Stimulated activated CD4-positive, alpha-beta T cell treated with anti-CD3 and anti-CD28 coated beads, Interleukin-1b, Interleukin-23, amount 100 ng/mL, for 4 hours (primary cell): Measurements from ENCODE around the gene MMP17.
"Not testable (repeated sequence)": the region's sequence is repeated elsewhere in the genome, so short reads cannot be mapped to it uniquely, and the experiment has no call there.

Experiments used
- DNase-seq, 2 donors: peaks; one replicate each; pipeline ENCODE4 v3.0.0-alpha.2; 2020; ENCODE audit warnings: low read depth in 2 of 2

Gene MMP17

GRCh38 chr12:131864469-131864868 lies 36.3 kb downstream of the MMP17 start:
- no peak for DNase-seq

GRCh38 chr12:131865180-131865875 lies 37.1 kb downstream of the MMP17 start:
- no peak for DNase-seq

DNA sequence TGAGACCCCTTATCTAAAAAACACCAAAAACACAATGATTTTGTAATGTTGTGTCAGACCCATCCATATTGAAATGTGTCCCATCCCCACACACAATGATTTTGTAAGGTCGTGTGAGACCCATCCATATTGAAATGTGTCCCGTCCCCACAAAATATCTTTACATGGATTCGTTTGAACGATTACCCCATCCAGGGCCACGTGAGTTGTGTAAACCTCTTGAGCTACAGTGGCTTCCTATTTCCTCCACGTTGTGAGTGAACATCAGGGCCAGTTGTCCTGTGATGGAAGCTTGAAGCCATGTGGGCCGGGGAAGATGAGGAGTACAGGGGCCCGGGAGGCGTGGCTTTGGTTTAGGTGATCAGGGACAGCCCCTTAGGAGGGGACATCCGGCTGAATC lies 39.3 kb downstream of the MMP17 start:
- DNase-seq = no peak

DNA sequence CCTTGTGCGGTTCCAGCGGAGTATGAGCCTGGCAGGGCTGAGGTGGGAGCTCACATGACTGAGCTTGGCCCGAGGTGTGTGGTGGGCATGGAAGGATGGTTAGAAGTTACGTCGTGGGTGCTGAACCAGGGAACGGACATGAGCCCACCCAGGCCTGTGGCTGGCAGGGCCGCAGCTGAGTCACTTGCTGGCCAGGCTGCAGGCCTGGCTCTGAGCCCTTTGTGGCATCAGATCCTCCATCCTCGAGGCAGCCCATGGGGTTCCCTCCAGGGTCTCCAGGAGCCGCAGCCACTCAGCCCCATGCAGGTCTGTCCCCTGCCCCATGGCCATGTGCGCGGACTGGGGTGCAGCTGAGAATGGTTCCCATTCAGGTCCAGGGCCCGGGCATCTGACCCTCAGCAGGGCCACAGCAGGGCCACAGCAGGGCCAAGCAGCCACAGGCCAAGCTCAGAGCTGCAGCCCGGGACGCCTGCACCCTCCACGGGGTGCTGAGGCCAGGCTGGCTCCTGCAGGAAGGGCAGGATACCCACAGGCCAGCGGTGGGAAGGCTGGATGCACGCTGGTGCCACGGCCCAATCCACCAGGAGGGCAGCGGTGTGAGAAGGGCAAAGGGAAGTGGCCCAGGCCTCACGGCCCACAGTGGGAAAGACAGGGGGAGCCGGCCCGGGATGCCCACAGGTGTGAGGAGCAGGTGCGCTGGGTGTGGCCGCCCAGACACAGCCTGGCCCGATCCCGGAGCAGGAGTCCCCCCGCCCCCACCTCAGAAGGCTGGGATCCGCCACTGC lies 39.9 kb downstream of the MMP17 start:
- DNase-seq = no peak

DNA sequence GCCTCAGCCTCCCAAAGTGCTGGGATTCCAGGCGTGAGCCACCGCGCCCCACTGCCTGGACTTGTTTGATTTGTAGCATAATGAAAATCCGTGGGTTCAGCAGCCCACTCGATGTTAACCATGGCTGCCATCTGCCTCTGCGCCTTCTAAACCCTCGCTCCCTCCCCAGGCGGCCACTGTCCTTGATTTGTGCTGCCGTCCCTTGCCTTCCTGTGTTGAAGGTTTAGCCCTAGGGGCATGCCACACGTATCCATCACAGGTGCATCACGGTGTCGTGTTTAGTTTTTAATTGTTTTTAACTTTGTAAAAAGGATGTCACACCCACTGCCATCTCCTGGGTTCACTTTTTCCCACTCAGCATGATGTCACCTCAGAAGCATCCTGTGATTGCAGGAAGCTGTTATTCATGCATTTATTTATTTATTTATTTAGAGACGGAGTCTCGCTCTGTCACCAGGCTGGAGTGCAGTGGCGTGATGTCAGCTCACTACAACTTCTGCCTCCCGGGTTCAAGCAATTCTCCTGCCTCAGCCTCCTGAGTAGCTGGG lies 41.8 kb downstream of the MMP17 start:
- no peak for DNase-seq

GRCh38 chr12:131871677-131872076 lies 43.5 kb downstream of the MMP17 start:
- DNase-seq = no peak

- DNase-seq = no peak
These were observed 44.2 kb downstream of the MMP17 start for GRCh38 chr12:131872154-131873051.

- no peak for DNase-seq
These were observed 45.1 kb downstream of the MMP17 start for GRCh38 chr12:131873293-131873692.

DNA sequence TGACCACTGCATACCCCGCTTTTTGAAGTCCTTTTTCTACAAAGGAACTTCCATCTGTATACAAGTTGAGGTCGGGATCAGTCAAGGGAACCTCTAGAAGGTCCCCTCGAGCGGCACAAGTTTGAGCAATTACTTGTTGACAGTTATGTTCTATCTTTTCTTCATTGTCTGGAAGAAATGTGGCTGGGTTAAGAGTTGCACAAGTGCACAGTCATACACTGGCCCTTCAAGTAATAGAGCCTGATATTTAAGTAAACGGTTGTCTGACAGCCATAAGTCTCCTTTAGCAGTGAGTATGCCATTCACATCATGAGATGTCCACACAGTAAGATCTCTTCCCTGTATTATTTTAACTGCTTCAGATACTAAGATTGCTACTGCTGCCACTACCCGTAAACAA lies 46.8 kb downstream of the MMP17 start:
- not testable (repeated sequence) for DNase-seq

- not testable (repeated sequence) for DNase-seq
These were observed 49.0 kb downstream of the MMP17 start for GRCh38 chr12:131877216-131877615.

GRCh38 chr12:131878436-131878835 lies 50.2 kb downstream of the MMP17 start:
- not testable (repeated sequence) for DNase-seq

GRCh38 chr12:131882804-131883520 lies 54.8 kb downstream of the MMP17 start:
- no peak for DNase-seq

DNA sequence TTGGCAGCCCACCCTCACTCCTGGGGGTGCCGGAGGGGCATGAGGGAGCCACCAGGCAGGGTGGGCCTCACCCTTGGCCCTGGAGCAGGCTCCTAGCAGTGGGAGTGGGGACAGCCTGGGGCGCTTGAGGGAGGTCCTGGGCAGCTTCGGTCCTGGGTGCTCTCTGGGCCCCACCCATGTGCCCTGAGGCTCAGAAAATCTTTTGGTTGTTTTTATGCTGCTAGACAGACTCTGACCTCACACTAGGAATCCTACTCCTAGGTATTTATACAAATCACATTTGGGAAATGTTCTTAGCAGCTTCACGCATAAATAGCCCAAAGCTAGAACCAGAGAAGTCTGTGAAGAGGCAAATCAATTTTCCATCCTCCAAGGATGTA lies 55.3 kb downstream of the MMP17 start:
- DNase-seq = no peak

DNA sequence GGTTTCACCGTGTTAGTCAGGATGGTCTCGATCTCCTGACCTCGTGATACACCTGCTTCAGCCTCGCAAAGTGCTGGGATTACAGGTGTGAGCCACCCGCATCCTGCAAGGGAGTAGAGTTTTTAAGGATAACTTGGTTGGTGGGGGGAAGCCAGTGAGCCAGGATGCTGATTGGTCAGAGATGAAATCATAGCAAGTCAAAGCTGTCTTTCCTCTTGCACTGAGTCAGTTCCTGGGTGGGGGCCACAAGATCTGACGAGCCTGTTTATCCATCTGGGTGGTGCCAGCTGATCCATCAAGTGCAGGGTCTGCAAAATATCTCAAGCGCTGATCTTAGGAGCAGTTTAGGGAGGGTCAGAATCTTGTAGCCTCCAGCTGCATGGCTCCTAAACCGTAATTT lies 56.9 kb downstream of the MMP17 start:
- not testable (repeated sequence) for DNase-seq

GRCh38 chr12:131885543-131886057 lies 57.4 kb downstream of the MMP17 start:
- DNase-seq = no peak

GRCh38 chr12:131891722-131892121 lies 63.5 kb downstream of the MMP17 start:
- DNase-seq = not testable (repeated sequence)

- no peak for DNase-seq
These were observed 64.8 kb downstream of the MMP17 start for GRCh38 chr12:131892711-131893604.

- DNase-seq = no peak
These were observed 65.6 kb downstream of the MMP17 start for GRCh38 chr12:131893605-131894312.

GRCh38 chr12:131894313-131894860 lies 66.2 kb downstream of the MMP17 start, which contains the start of gene ULK1:
ULK1 (plus strand) TSS chr12:131894622; CDS start chr12:131895002, 380 bp downstream.
- peak; percentile 91 to 95 for DNase-seq
